Heart left ventricle (tissue), 16 donors: ENCODE measurements around the gene NKAIN4. TPM values are rescaled to one million over a fixed set of nuclear protein-coding genes. Genes with fewer than 3 reads are reported as not detected.
A peak's percentile ranks its signal among the peaks of the same experiment; 100 is the strongest.

Experiments
- ATAC-seq, 4 donors: fragments of 200-7000 bp; cut with Tn5 transposase; one replicate each; pipeline ENCODE4 v1.9.1; 2020 to 2022; ENCODE audit warnings: moderate library complexity in 4 of 4, mild to moderate bottlenecking in 3 of 4, moderate number of reproducible peaks in 1 of 4
- DNase-seq, 5 donors: peaks; one replicate each; pipeline ENCODE4 v3.0.0-alpha.2; 2020
- H3K27ac ChIP-seq, 12 donors: fragments of 200-600 bp; sonication (generic) in 4 of 12; one replicate each; pipeline versions ENCODE4 v1.5.0 to v1.8.0; 2016 to 2022; ENCODE audit warnings: mild to moderate bottlenecking in 2 of 12
- H3K27me3 ChIP-seq, 9 donors: fragments of 200-600 bp; sonication (generic) in 2 of 9; one replicate each; pipeline versions ENCODE4 v1.5.1 to v1.8.0; 2016 to 2022; ENCODE audit warnings: mild to moderate bottlenecking in 3 of 9
- H3K36me3 ChIP-seq, 9 donors: fragments of 200-600 bp; sonication (generic) in 2 of 9; one replicate each; pipeline versions ENCODE4 v1.5.0 to v1.8.0; 2018 to 2022; ENCODE audit warnings: mild to moderate bottlenecking in 2 of 9
- H3K4me1 ChIP-seq, 12 donors: fragments of 200-600 bp; sonication (generic) in 4 of 12; one replicate each; pipeline versions ENCODE4 v1.5.0 to v1.8.0; 2016 to 2022; ENCODE audit warnings: mild to moderate bottlenecking in 3 of 12
- H3K4me3 ChIP-seq, 12 donors: fragments of 200-600 bp; sonication (generic) in 4 of 12; one replicate each; pipeline versions ENCODE4 v1.5.0 to v1.8.0; 2017 to 2022; ENCODE audit warnings: mild to moderate bottlenecking in 9 of 12, moderate library complexity in 4 of 12
- H3K9me3 ChIP-seq, 12 donors: fragments of 200-600 bp; sonication (generic) in 4 of 12; one replicate each; pipeline versions ENCODE4 v1.5.0 to v1.8.0; 2016 to 2022; ENCODE audit warnings: mild to moderate bottlenecking in 1 of 12
- POLR2A ChIP-seq, 2 donors: fragments of 450-650 bp; IDR thresholded peaks; one replicate each; pipeline ENCODE4 v1.6.1; 2017; ENCODE audit warnings: antibody characterized with exemption in 2 of 2, mild to moderate bottlenecking in 2 of 2, moderate library complexity in 2 of 2
- WGBS, 4 donors: extraction: QIAGEN DNeasy Blood & Tissue Kit in 2 of 4; methylation state at CpG; one replicate each; pipeline versions ENCODE4 v1.1.5 to v1.1.7; 2013 to 2018; 5-methylcytosine and 5-hydroxymethylcytosine counted together
- intact Hi-C, 10 donors: fragments of 100-400 bp; cut with DNase I; formaldehyde crosslinking; loops; one replicate each; pipeline versions ENCODE4 v1.11.1 to v1.14.2; 2022
- polyA plus RNA-seq, 2 donors: library from polyadenylated mRNA; stranded (reverse); fragments of 200-250 nt; gene quantifications; one replicate each; pipeline ENCODE4 v1.2.3, GENCODE V29; 2013
- total RNA-seq, 9 donors: library from RNA; depleted of rRNA in 2 of 9; stranded (reverse); fragments of >200 nt in 2 of 9; fragmentation: NEBNext Ultra II Directional in 3 of 9; extraction: Animal tissue kit (Norgen Biotek cat#: 25700) in 3 of 9; gene quantifications; one replicate each; pipeline versions ENCODE4 v1.1.0 to v1.2.4, GENCODE V29; 2016 to 2023
- TF ChIP-seq, protein P1 (sequence below), 12 donors: fragments of 200-600 bp; sonication (generic) in 4 of 12; IDR thresholded peaks; one replicate each; pipeline versions ENCODE4 v1.5.0 to v1.8.0; 2018 to 2022; ENCODE audit warnings: antibody characterized with exemption in 12 of 12, mild to moderate bottlenecking in 5 of 12
- donor health status: ischemic (EF 13 %, LVEDD 7.1; RV severe dilation, severe dysfunction).
- donor health status: healthy with polysubstance abuse.
- donor health status: DM: no; HTN: yes; CAD: no.
- donor health status: DM: no; HTN: no; CAD: no.
- donor health status: ischemic (EF 25% LVEDD 6.9; RV normal size, moderate dysfunction).
- donor health status: ischemic (EF 25% LVEDD 5.7; RV mildly dilated, moderate dysfunction).
- donor health status: healthy.
- donor health status: DM: yes; HTN: yes; CAD: no.
- donor health status: ischemic (EF 35%, LVEDD 5.7; RV mildly dilated, moderate dysfunction).
- donor health status: nonischemic (EF 11% LVEDD 7.7; RV severe dilation, severe dysfunction).
- donor health status: DM: yes; HTN: yes; CAD: no.
- donor health status: PGD.
- donor health status: ischemic (EF 29% LVEDD 5.4; RV normal size, mild dysfunction).
- donor health status: nonischemic (EF 23%, LVEDD 6.1; RV moderate dilation, normal function).

The NKAIN4 gene
- total and polyA plus RNA-seq, 11 donors: not detected

DNA sequence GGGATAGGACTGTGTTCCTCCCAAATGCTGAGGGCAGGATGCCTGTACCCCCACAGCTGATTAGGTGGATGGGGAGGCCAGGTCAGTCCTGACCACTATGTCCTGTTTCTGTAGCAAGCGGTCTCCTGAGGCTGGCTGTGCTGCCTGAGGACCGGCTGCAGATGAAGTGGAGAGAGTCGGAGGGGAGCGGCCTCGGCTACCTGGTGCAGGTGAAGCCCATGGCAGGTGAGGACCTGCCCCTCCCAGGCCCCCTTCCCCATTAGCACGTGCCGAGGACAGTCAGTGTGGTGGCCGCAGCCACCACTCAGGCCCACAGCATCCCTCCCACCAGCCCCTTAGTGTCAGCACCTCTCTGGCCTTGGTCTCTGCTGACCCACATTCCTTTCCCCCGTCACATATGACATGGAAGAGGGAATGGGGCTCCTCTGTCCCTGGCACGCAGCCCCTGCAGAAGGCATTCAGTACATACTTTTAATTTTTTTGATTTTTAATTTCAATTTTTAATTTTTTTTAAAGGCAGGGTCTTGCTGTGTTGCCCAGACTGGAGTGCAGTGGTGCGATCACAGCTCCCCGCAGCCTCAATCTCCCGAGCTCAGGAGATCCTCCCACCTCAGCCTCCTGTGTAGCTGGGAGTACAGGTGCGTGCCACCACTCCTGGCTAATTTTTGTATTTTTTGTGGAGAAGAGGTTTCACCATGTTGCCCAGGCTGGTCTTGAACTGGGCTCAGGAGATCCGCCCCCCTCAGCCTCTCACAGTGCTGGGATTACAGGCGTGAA lies 43.7 kb upstream of the NKAIN4 start:
- no peak for ATAC-seq
- peaks cover 0 to 20% (median 6%) of the 10 kb centered on the region in 12 donors for H3K9me3 ChIP-seq
- 78 to 83% (median 79%) methylated on average over 16 of the region's 16 CpGs for WGBS, 4 donors

DNA sequence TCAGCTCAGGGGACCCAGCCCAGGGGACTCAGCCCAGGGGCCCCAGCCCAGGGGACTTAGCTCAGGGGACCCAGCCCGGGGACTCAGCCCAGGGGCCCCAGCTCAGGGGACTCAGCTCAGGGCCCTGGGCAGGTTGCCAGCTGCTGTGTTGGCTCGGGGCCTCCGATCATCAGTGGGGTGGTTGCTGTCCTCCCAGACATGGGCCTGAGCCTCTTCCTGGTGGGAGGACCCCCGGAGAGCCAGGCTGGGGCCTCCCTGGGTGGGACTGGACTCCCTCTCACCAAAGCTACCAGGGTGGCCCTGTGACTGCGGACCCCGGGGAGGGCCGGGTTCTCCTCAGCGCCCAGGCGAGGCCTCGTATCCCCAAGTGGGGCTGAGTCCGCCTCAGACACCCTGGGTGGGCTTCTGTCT lies 43.1 kb upstream of the NKAIN4 start:
- DNase-seq: peak in 1 of 5 donors; percentile 19
- intact Hi-C loops: no loop called here
- 56 to 75% (median 59%) methylated on average over 7 to 11 of the region's 11 CpGs for WGBS, 4 donors
- H3K27me3 ChIP-seq: peaks cover 18 to 69% (median 39%) of the 10 kb centered on the region in 9 donors
- H3K4me1 ChIP-seq: no peaks in the 10 kb centered on the region
- no peak overlapping the region for H3K4me3 ChIP-seq
- H3K27ac ChIP-seq: no peak overlapping the region
- peaks cover 0 to 18% (median 6%) of the 10 kb centered on the region in 12 donors for H3K9me3 ChIP-seq
- no peak for TF ChIP-seq POLR2A (IDR thresholded peaks at IDR 0.05)
- TF ChIP-seq, protein P1, sequence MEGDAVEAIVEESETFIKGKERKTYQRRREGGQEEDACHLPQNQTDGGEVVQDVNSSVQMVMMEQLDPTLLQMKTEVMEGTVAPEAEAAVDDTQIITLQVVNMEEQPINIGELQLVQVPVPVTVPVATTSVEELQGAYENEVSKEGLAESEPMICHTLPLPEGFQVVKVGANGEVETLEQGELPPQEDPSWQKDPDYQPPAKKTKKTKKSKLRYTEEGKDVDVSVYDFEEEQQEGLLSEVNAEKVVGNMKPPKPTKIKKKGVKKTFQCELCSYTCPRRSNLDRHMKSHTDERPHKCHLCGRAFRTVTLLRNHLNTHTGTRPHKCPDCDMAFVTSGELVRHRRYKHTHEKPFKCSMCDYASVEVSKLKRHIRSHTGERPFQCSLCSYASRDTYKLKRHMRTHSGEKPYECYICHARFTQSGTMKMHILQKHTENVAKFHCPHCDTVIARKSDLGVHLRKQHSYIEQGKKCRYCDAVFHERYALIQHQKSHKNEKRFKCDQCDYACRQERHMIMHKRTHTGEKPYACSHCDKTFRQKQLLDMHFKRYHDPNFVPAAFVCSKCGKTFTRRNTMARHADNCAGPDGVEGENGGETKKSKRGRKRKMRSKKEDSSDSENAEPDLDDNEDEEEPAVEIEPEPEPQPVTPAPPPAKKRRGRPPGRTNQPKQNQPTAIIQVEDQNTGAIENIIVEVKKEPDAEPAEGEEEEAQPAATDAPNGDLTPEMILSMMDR (IDR thresholded peaks at IDR 0.05): no peak
- no peaks in the 10 kb centered on the region for H3K36me3 ChIP-seq
- no peak for ATAC-seq

More for the DNA sequence above, 43.7 kb upstream of the NKAIN4 start:
- Histone ChIP-seq H3K36me3 (no peaks in the 10 kb centered on the region), H3K27me3 (peaks cover 18 to 69% (median 39%) of the 10 kb centered on the region in 9 donors), H3K4me3 (no peak overlapping the region), H3K4me1 (no peaks in the 10 kb centered on the region), H3K27ac (no peak overlapping the region)
- DNase-seq: peak in 1 of 5 donors; percentile 11
- TF ChIP-seq, protein P1 (IDR thresholded peaks at IDR 0.05): no peak
- TF ChIP-seq POLR2A (IDR thresholded peaks at IDR 0.05): no peak
- intact Hi-C loops: no loop called here

DNA sequence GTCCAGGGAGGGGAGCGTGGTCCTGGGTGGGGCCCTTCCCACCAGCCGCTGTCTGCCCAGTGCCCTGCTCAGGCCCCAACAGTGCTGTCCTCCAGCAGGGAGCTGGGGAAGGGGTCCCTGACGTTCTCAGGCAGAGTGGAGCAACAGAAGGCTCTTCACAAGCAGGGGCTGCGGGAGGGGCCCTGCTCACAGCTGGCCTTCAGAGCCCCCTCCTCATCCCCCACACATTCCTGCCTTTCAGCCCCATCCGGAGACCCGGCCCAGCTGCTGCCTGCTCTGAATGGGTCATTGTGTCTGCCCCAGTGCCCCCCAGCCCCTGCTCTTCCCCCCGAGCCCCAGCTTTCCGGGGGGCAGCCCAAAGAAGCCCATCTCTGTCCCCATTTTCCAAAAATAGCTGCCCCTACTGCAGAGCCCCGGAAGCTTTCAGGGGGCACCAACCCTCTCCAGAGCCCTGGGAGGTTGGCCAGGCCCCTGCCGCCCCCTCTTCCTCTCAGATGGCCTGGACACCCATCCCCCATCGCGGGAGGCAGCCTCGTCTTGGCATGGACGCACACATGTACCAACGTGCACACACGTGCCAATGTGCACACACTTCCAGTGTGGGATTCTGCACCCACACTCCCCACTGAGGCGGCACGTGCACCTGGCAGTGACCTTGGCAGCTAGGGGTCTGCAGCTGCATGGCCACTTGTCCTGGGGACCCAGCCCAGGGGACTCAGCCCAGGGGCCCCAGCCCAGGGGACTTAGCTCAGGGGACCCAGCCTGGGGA lies 42.5 kb upstream of the NKAIN4 start:
- intact Hi-C loops: no loop called here
- 31 to 45% (median 39%) methylated on average over 11 to 18 of the region's 18 CpGs for WGBS, 4 donors
- ATAC-seq (no peak), DNase-seq (peak in 2 of 5 donors; percentile 22 to 36)
- no peaks in the 10 kb centered on the region for H3K36me3 ChIP-seq
- H3K27me3 ChIP-seq: peaks cover 18 to 69% (median 39%) of the 10 kb centered on the region in 9 donors
- TF ChIP-seq, protein P1 (IDR thresholded peaks at IDR 0.05): no peak
- TF ChIP-seq POLR2A (IDR thresholded peaks at IDR 0.05): no peak
- H3K9me3 ChIP-seq: peaks cover 0 to 12% (median 2%) of the 10 kb centered on the region in 12 donors
- no peaks in the 10 kb centered on the region for H3K4me1 ChIP-seq
- H3K4me3 ChIP-seq: no peak overlapping the region
- H3K27ac ChIP-seq: no peak overlapping the region

DNA sequence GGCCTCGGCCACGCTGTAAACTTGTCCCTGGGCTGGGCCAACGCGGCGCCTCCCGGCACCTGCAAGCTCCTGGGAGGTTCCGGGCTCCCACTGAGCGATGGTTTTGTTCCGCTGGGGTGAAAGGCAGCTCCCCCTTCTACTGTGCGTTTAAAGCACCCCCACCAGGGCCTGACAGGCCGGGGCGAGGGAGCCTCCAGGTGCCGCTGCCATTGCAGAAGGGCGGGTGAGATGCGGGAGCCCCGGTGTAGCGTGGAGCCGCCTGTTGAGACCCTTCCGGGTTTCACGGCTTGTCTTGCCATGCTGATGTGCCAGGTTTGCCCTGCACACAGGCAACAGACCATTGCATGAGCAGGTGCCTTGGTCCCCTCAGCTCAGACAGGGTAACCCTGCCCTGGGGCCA lies 41.6 kb upstream of the NKAIN4 start:
- DNase-seq: peak in 2 of 5 donors; percentile 9 to 49
- H3K27me3 ChIP-seq: peaks cover 18 to 69% (median 39%) of the 10 kb centered on the region in 9 donors
- TF ChIP-seq, protein P1 (IDR thresholded peaks at IDR 0.05): no peak
- TF ChIP-seq POLR2A (IDR thresholded peaks at IDR 0.05): no peak
- peaks cover 0 to 3% (median 0%) of the 10 kb centered on the region in 12 donors for H3K9me3 ChIP-seq
- H3K36me3 ChIP-seq: no peaks in the 10 kb centered on the region
- intact Hi-C loops: no loop called here
- 17 to 29% (median 19%) methylated on average over 12 to 20 of the region's 20 CpGs for WGBS, 4 donors
- no peak overlapping the region for H3K4me3 ChIP-seq
- peaks cover 0 to 4% (median 0%) of the 10 kb centered on the region in 12 donors for H3K4me1 ChIP-seq
- ATAC-seq: no peak
- H3K27ac ChIP-seq: no peak overlapping the region
